Spleen (tissue), 11 donors: Measurements from ENCODE around the gene HECTD2. TPM values are rescaled to one million over a fixed set of nuclear protein-coding genes. Genes with fewer than 3 reads are reported as not detected.
"Not testable (repeated sequence)": the region's sequence is repeated elsewhere in the genome, so short reads cannot be mapped to it uniquely, and the experiment has no call there.

Experiments
- DNase-seq: peaks from one replicate; pipeline ENCODE4 v3.0.0-alpha.2; 2020
- H3K27ac ChIP-seq, 8 donors: fragments of 200-600 bp; sonication (generic) in 7 of 8; 1 replicate in 4 of 8; 2 replicates in 4 of 8; pipeline versions ENCODE4 v1.5.0 to v1.8.0; 2016 to 2021; ENCODE audit warnings: inconsistent platforms in 4 of 8, mild to moderate bottlenecking in 4 of 8, moderate library complexity in 1 of 8
- H3K27me3 ChIP-seq, 7 donors: fragments of 200-600 bp; sonication (generic) in 6 of 7; replicated peaks in 1 of 7; 1 replicate in 4 of 7; 2 replicates in 3 of 7; pipeline versions ENCODE4 v1.5.0 to v1.8.0; 2016 to 2021; ENCODE audit warnings: inconsistent platforms in 3 of 7, mild to moderate bottlenecking in 1 of 7
- H3K36me3 ChIP-seq, 6 donors: fragments of 200-600 bp; sonication (generic) in 5 of 6; 1 replicate in 4 of 6; 2 replicates in 2 of 6; pipeline versions ENCODE4 v1.5.0 to v1.8.0; 2016 to 2021; ENCODE audit warnings: inconsistent platforms in 2 of 6
- H3K4me1 ChIP-seq, 6 donors: fragments of 200-600 bp; sonication (generic) in 5 of 6; 1 replicate in 3 of 6; 2 replicates in 3 of 6; pipeline versions ENCODE4 v1.5.0 to v1.8.0; 2016 to 2021; ENCODE audit warnings: inconsistent platforms in 3 of 6
- H3K4me3 ChIP-seq, 8 donors: fragments of 200-600 bp; sonication (generic) in 7 of 8; 1 replicate in 4 of 8; 2 replicates in 4 of 8; pipeline versions ENCODE4 v1.5.0 to v1.8.0; 2016 to 2021; ENCODE audit warnings: inconsistent platforms in 4 of 8, mild to moderate bottlenecking in 4 of 8, moderate library complexity in 2 of 8
- H3K9me3 ChIP-seq, 8 donors: fragments of 200-600 bp; sonication (generic) in 7 of 8; 1 replicate in 4 of 8; 2 replicates in 4 of 8; pipeline versions ENCODE4 v1.5.0 to v1.8.0; 2016 to 2021; ENCODE audit warnings: inconsistent platforms in 4 of 8
- CTCF ChIP-seq, 11 experiments: fragments of 200-600 bp in 7 of 11; fragments of 450-650 bp in 4 of 11; sonication (generic) in 4 of 11; IDR thresholded peaks in 8 of 11; conservative IDR thresholded peaks in 3 of 11; 1 replicate in 7 of 11; 2 replicates in 4 of 11; pipeline versions ENCODE4 v1.4.0 to v1.8.0; 2016 to 2021; ENCODE audit warnings: antibody characterized with exemption in 11 of 11, inconsistent platforms in 4 of 11, mild to moderate bottlenecking in 1 of 11
- POLR2A ChIP-seq, 3 donors: fragments of 450-650 bp; IDR thresholded peaks; one replicate each; pipeline ENCODE4 v1.5.1; 2017; ENCODE audit warnings: antibody characterized with exemption in 3 of 3, mild to moderate bottlenecking in 1 of 3
- POLR2AphosphoS5 ChIP-seq, 3 donors: sonication (generic); formaldehyde crosslinking; IDR thresholded peaks; one replicate each; pipeline ENCODE4 v1.5.1; 2017; ENCODE audit warnings: antibody characterized with exemption in 3 of 3
- WGBS, 5 donors: extraction: QIAGEN DNeasy Blood & Tissue Kit in 3 of 5; methylation state at CpG; one replicate each; pipeline versions ENCODE4 v1.1.5 to v1.1.7; 2013 to 2018; 5-methylcytosine and 5-hydroxymethylcytosine counted together
- intact Hi-C: fragments of 100-400 bp; cut with DNase I; formaldehyde crosslinking; loops from one replicate; pipeline ENCODE4 v1.15.0; 2023; ENCODE audit warnings: low total_unique reads
- polyA plus RNA-seq, 3 donors: library from polyadenylated mRNA; stranded (reverse); fragments of 200-250 nt; gene quantifications; one replicate each; pipeline ENCODE4 v1.2.1, GENCODE V29; 2013
- total RNA-seq, 7 donors: library from RNA; depleted of rRNA in 3 of 7; stranded (reverse); fragments of >200 nt in 3 of 7; fragmentation: NEBNext Ultra II Directional in 4 of 7; extraction: Animal tissue kit (Norgen Biotek cat#: 25700) in 4 of 7; gene quantifications; one replicate each; pipeline versions ENCODE4 v1.1.0 to v1.2.1, GENCODE V29; 2016 to 2021
- donor health status: healthy with polysubstance abuse.
- donor health status: DM: no; HTN: no; CAD: no; lungs with moderate emphysema.
- donor health status: DM: no; HTN: no; CAD: no.
- donor health status: Bipolar disorder and iron deficiency.
- donor health status: healthy.
- donor health status: DM: no; HTN: no; CAD: no.
- donor health status: DM: yes; HTN: yes; CAD: no.

Gene HECTD2
- total and polyA plus RNA-seq, 10 donors = 3.3 to 11.1 (median 7.4) TPM

DNA sequence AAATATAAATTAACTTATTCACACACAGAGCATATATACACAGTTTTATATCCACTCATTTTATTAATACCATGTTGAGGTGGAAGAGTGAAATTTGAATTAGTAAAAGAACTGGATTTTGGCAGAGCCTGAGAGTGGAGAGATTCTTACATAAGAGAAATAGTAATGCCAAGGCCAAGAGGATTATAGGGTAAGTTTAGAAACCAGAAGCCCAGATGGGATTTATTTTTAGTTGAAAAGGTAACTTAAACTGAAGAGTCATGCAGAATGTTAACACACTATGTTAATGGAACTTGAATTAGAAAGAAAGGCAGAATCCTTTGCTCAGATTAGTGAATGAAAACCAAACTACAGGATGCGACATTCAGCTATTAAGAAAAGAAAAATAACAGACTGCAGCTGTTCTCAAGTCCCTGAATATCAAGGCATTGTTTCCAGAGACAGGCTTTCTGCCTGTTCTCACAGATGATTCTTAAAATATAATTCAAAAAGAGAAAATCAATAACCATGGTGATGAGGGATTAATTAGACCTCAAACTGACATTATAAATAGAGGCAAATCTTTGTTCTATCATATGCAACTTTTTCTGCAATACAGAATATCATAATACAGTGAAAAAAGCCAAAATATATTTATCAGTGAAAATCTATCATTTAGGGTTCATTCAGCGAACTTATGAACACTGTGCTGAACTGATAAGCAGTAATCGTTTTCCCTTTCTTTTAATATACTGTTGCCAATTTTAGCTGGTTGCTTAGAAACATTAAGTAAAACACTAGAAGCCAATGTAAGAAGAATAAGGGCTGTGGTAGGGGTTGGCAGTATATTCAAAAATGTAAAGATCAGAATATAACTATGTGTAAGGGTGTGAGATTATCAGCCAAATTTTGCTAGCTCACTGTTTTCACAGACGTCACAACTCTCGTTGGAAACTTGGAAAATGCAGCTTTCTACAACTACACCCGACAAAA, 34.4 kb downstream of the HECTD2 start:
- 79 to 87% (median 83%) methylated on average over 6 of the region's 6 CpGs for WGBS, 5 donors
- Histone ChIP-seq H3K4me3 (no peak overlapping the region), H3K27ac (no peak overlapping the region), H3K9me3 (peaks cover 0 to 6% (median 6%) of the 10 kb centered on the region in 8 donors), H3K27me3 (no peaks in the 10 kb centered on the region), H3K4me1 (no peaks in the 10 kb centered on the region), H3K36me3 (peaks cover 0 to 4% (median 0%) of the 10 kb centered on the region in 6 donors)
- intact Hi-C loops = no loop called here
- no peak for TF ChIP-seq POLR2A (IDR thresholded peaks at IDR 0.05)
- no peak for TF ChIP-seq CTCF (IDR thresholded peaks at IDR 0.05 in 8 of 11, conservative IDR thresholded peaks at IDR 0.05 in 3 of 11)
- no peak for TF ChIP-seq POLR2AphosphoS5 (IDR thresholded peaks at IDR 0.05)
- DNase-seq = no peak

DNA sequence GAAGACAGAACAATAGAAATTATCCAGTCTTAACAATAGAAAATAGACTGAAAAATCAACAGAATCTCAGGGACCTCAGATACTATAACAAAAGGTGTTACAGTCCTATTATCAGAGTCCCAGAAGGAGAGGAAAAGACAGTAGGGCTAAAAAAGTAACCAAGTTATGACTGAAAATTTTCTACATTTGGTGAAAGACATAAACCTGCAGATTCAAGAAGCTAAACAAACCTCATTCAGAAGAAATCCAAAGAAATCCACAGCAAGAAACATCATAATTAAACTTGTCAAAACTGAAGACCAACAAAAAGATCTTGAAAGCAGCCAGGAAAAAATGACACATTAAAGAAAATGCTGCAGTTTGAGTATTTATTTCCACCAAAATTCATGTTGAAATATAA, 41.9 kb downstream of the HECTD2 start:
- no peak for DNase-seq
- H3K9me3 ChIP-seq = peaks cover 3 to 63% (median 60%) of the 10 kb centered on the region in 8 donors
- no peak overlapping the region for H3K27ac ChIP-seq
- intact Hi-C loops = no loop called here
- TF ChIP-seq POLR2A (IDR thresholded peaks at IDR 0.05) = no peak
- TF ChIP-seq CTCF (IDR thresholded peaks at IDR 0.05 in 8 of 11, conservative IDR thresholded peaks at IDR 0.05 in 3 of 11) = no peak
- no peak for TF ChIP-seq POLR2AphosphoS5 (IDR thresholded peaks at IDR 0.05)
- no peaks in the 10 kb centered on the region for H3K4me1 ChIP-seq
- no peak overlapping the region for H3K4me3 ChIP-seq
- H3K27me3 ChIP-seq = no peaks in the 10 kb centered on the region
- no peaks in the 10 kb centered on the region for H3K36me3 ChIP-seq

DNA sequence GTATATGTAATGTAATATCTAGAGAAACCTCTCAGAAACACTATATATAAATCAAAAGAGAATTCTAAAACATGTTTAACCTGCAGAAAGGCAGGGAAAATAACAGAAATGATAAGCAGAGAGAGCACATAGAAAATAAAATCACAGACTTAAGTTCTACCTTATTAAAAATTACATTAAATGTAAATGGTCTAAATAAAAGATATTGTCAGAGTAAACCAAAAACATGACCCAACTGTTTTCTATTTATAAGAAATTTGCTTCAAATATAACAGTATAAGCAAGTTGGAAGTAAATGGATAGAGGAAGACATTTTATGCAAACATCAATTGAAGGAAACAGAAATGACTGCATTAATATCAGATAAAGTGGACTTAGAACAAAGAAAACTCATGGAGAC, 43.4 kb downstream of the HECTD2 start:
- no peak for DNase-seq
- intact Hi-C loops = no loop called here
- no peak for TF ChIP-seq POLR2AphosphoS5 (IDR thresholded peaks at IDR 0.05)
- no peak for TF ChIP-seq CTCF (IDR thresholded peaks at IDR 0.05 in 8 of 11, conservative IDR thresholded peaks at IDR 0.05 in 3 of 11)
- no peak for TF ChIP-seq POLR2A (IDR thresholded peaks at IDR 0.05)
- Histone ChIP-seq H3K4me3 (no peak overlapping the region), H3K4me1 (no peaks in the 10 kb centered on the region), H3K9me3 (peaks cover 3 to 63% (median 60%) of the 10 kb centered on the region in 8 donors), H3K27me3 (no peaks in the 10 kb centered on the region), H3K27ac (no peak overlapping the region), H3K36me3 (no peaks in the 10 kb centered on the region)

DNA sequence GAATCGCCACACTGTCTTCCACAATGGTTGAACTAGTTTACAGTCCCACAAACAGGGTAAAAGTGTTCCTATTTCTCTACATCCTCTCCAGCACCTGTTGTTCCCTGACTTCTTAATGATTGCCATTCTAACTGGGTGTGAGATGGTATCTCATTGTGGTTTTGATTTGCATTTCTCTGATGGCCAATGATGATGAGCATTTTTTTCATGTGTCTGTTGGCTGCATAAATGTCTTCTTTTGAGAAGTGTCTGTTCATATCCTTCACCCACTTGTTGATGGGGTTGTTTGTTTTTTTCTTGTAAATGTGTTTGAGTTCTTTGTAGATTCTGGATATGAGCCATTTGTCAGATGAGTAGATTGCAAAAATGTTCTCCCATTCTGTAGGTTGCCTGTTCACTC, 45.0 kb downstream of the HECTD2 start:
- H3K36me3 ChIP-seq, H3K4me1 ChIP-seq, H3K27ac ChIP-seq, H3K27me3 ChIP-seq, H3K4me3 ChIP-seq, intact Hi-C loops, DNase-seq: not testable (repeated sequence)
- peaks cover 3 to 51% (median 48%) of the 10 kb centered on the region in 8 donors for H3K9me3 ChIP-seq
- 89 to 100% (median 95%) methylated on average over 1 of the region's 1 CpG for WGBS, 5 donors
